Stimulated activated naive CD8-positive, alpha-beta T cell treated with anti-CD3 and anti-CD28 coated beads, Interleukin-15, amount 100 ng/mL, for 72 hours (primary cell): Measurements from ENCODE around the gene PTX4.
A peak's percentile ranks its signal among the peaks of the same experiment; 100 is the strongest.
"Not testable (repeated sequence)": the region's sequence is repeated elsewhere in the genome, so short reads cannot be mapped to it uniquely, and the experiment has no call there.

Experiments used
- ATAC-seq: fragments of 150-1000 bp; cut with Tn5 transposase; 2 replicates; pipeline ENCODE4 v1.10.0; 2021; ENCODE audit warnings: mild to moderate bottlenecking, moderate library complexity
- DNase-seq, 2 donors: peaks; one replicate each; pipeline ENCODE4 v3.0.0; 2021 to 2022
- H3K27ac Mint-ChIP-seq, 2 donors: one replicate each; pipeline ENCODE4 v1.8.0; 2022; ENCODE audit warnings: mild to moderate bottlenecking in 2 of 2, mixed read lengths in 2 of 2, moderate library complexity in 2 of 2
- H3K27me3 Mint-ChIP-seq: one replicate; pipeline ENCODE4 v1.8.0; 2022; ENCODE audit warnings: mixed read lengths
- H3K4me1 Mint-ChIP-seq: one replicate; pipeline ENCODE4 v1.8.0; 2022; ENCODE audit warnings: mild to moderate bottlenecking, mixed read lengths
- H3K4me3 Mint-ChIP-seq, 2 donors: one replicate each; pipeline ENCODE4 v1.8.0; 2022; ENCODE audit warnings: mild to moderate bottlenecking in 2 of 2, mixed read lengths in 2 of 2, moderate library complexity in 1 of 2
- H3K9me3 Mint-ChIP-seq, 2 donors: one replicate each; pipeline ENCODE4 v1.8.0; 2022; ENCODE audit warnings: mixed read lengths in 2 of 2

Gene PTX4

GRCh38 chr16:1481906-1482835, 6.6 kb downstream of the PTX4 start:
- H3K27me3 Mint-ChIP-seq = peaks cover 9% of the 10 kb centered on the region
- DNase-seq (no peak), ATAC-seq (no peak)
- no peaks in the 10 kb centered on the region for H3K4me1 Mint-ChIP-seq
- H3K9me3 Mint-ChIP-seq = no peaks in the 10 kb centered on the region
- no peak overlapping the region for H3K4me3 Mint-ChIP-seq
- H3K27ac Mint-ChIP-seq = no peak overlapping the region

GRCh38 chr16:1478937-1479336, 9.8 kb downstream of the PTX4 start:
- H3K9me3 Mint-ChIP-seq, ATAC-seq, H3K27me3 Mint-ChIP-seq, H3K27ac Mint-ChIP-seq, H3K4me3 Mint-ChIP-seq, DNase-seq: not testable (repeated sequence)
- peaks cover 13% of the 10 kb centered on the region for H3K4me1 Mint-ChIP-seq

- DNase-seq (no peak), ATAC-seq (no peak)
- no peak overlapping the region for H3K27ac Mint-ChIP-seq
- no peak overlapping the region for H3K4me3 Mint-ChIP-seq
- peaks cover 9% of the 10 kb centered on the region for H3K27me3 Mint-ChIP-seq
- peaks cover 31% of the 10 kb centered on the region for H3K4me1 Mint-ChIP-seq
- H3K9me3 Mint-ChIP-seq = no peaks in the 10 kb centered on the region
Measured at GRCh38 chr16:1477033-1477432, 11.7 kb downstream of the PTX4 start.

DNA sequence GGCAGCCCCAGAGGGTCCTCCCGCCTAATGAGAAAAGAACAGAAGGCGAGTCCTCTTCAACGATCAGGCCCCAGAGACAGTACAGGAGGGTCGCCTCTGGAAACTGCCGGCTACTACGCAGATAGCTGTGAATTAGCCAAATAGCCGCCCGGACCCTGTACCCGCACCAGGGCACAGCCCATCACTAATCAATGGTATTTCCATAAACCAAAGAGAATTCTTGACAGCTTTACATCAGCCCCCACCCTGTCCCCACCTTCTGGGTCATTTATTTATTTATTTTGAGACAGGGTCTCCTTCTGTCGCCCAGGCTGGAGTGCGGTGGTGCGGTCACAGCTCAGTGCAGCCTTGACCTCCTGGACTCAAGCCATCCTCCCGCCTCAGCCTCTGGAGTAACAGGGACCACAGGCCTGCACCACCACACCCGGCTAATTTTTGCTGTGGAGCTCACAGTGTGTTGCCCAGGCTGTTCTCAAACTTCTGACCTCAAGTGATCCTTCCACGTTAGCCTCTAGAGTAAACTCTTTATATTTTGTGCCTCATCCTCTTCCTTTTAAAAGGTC, 13.1 kb downstream of the PTX4 start:
- peak overlapping the region; percentile 93 for H3K27ac Mint-ChIP-seq
- no peak for DNase-seq

DNA sequence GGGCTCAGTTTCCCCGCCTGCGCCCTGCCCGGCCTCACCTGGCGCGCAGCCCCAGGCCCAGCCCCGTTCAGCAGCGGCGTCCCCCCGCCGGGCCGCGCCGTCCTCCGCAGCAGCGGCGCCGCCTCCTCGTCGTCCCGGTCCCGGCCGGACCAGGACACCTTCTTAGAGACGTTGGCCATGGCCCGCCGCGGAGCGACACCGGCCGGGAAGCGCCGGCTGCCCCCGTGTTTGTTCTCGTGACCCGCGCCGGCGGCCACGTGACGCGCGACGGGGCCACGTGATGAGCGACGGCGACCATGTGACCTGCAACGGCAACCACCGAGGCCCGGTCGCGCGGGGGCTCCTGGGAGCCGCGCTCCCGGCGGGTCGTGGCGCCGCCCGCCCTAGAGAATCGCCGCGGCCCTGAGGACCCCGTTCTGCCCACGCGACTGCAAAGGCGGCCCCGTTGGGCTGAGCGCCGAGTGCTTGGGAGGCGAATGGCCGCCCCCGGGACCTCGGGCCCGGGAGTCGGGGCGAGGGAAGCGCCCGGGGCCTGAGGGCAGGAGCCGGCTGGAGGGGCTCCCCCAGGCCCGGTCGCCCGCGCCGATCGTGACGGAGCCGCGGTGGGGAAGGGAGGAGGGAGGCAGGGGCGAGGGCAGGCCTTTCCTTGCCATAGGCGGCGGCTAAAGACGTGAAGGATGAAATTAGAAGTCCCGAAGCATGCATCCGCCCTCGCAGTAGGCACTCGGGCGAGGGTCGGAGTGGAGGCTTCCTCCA, 13.8 kb downstream of the PTX4 start, which contains the start of gene CLCN7:
Gene CLCN7, minus strand, starts transcription at position 233 of the 756 bp plus-strand sequence. Its CDS starts 54 bp downstream, at position 179.
- Mint-ChIP-seq H3K27me3 (no peaks in the 10 kb centered on the region), H3K9me3 (no peaks in the 10 kb centered on the region), H3K4me1 (peaks cover 51% of the 10 kb centered on the region), H3K4me3 (peak within 1 kb of the TSS; percentile 88 to 89), H3K27ac (peak within 1 kb of the TSS; percentile 93)
- DNase-seq = peak; percentile 85 to 89
- ATAC-seq = peak; percentile 95

More for the DNA sequence above, 13.1 kb downstream of the PTX4 start:
- Mint-ChIP-seq H3K9me3 (no peaks in the 10 kb centered on the region), H3K4me3 (peak overlapping the region; percentile 88 to 89), H3K4me1 (peaks cover 45% of the 10 kb centered on the region), H3K27me3 (no peaks in the 10 kb centered on the region)
- ATAC-seq = no peak

GRCh38 chr16:1474082-1474795, 14.5 kb downstream of the PTX4 start:
- no peaks in the 10 kb centered on the region for H3K9me3 Mint-ChIP-seq
- H3K27ac Mint-ChIP-seq = peak overlapping the region in 1 of 2 donors; percentile 25
- peak overlapping the region; percentile 74 to 79 for H3K4me3 Mint-ChIP-seq
- H3K4me1 Mint-ChIP-seq = peaks cover 57% of the 10 kb centered on the region
- ATAC-seq (peak; percentile 23), DNase-seq (no peak)
- H3K27me3 Mint-ChIP-seq = no peaks in the 10 kb centered on the region

GRCh38 chr16:1472974-1473373, 15.8 kb downstream of the PTX4 start:
- Mint-ChIP-seq H3K27me3 (no peaks in the 10 kb centered on the region), H3K4me3 (peak overlapping the region; percentile 24 to 33), H3K27ac (no peak overlapping the region), H3K4me1 (peaks cover 57% of the 10 kb centered on the region), H3K9me3 (no peaks in the 10 kb centered on the region)
- DNase-seq = no peak
- no peak for ATAC-seq

- H3K4me3 Mint-ChIP-seq = peak overlapping the region in 1 of 2 donors; percentile 26
- ATAC-seq = no peak
- H3K9me3 Mint-ChIP-seq = no peaks in the 10 kb centered on the region
- peaks cover 69% of the 10 kb centered on the region for H3K4me1 Mint-ChIP-seq
- no peak for DNase-seq
- no peaks in the 10 kb centered on the region for H3K27me3 Mint-ChIP-seq
- H3K27ac Mint-ChIP-seq = no peak overlapping the region
Measured at GRCh38 chr16:1471569-1472194, 17.1 kb downstream of the PTX4 start.

- Mint-ChIP-seq H3K4me1 (peaks cover 64% of the 10 kb centered on the region), H3K4me3 (no peak overlapping the region), H3K9me3 (no peaks in the 10 kb centered on the region), H3K27me3 (no peaks in the 10 kb centered on the region), H3K27ac (peak overlapping the region in 1 of 2 donors; percentile 86)
- no peak for DNase-seq
- no peak for ATAC-seq
Measured at GRCh38 chr16:1470481-1471251, 18.1 kb downstream of the PTX4 start.

DNA sequence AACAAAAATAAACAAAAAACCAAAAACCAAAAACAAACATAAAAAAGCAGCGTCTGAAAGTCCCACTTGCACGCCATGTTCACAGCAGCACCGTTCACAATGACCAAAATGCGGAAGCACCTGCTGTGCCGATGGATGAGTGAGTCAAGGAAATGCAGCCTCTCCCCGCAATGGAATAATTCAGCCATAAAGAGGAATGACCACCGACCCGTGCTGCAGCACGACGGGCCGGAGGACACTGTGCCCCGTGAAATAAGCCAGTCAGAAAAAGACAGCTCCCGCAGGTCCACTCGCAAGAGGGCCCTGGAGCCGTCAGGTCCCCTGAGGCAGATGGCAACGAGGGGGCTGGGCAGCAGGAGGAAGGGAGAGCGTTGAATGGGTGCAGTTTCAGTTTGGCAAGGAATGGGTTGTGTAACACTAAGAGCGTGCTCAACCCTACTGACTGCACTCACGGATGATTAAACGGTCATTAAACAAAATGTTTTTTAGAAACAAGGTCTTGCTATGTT, 19.0 kb downstream of the PTX4 start:
- DNase-seq (no peak), ATAC-seq (no peak)
- Mint-ChIP-seq H3K9me3 (no peaks in the 10 kb centered on the region), H3K4me3 (peak overlapping the region in 1 of 2 donors; percentile 63), H3K27me3 (no peaks in the 10 kb centered on the region), H3K27ac (peak overlapping the region; percentile 46 to 54), H3K4me1 (peaks cover 64% of the 10 kb centered on the region)

DNA sequence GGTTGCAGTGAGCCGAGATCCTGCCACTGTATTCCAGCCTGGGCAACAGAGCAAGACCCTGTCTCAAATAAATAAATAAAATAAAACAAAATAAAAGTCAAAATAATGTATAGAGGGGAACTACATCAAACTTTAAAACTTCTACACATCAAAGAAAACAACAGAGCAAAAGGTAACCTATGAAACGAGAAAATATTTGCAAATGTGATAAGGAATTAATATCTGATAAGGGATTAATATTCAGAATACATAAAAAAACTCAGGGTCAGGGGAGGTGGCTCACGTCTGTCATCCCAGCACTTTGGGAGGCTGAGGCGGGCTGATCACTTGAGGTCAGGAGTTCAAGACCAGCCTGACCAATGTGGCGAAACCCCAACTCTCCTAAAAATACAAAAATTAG, 19.6 kb downstream of the PTX4 start:
- H3K27me3 Mint-ChIP-seq, ATAC-seq, H3K4me3 Mint-ChIP-seq, H3K27ac Mint-ChIP-seq, H3K9me3 Mint-ChIP-seq, DNase-seq: not testable (repeated sequence)
- H3K4me1 Mint-ChIP-seq = peaks cover 63% of the 10 kb centered on the region

DNA sequence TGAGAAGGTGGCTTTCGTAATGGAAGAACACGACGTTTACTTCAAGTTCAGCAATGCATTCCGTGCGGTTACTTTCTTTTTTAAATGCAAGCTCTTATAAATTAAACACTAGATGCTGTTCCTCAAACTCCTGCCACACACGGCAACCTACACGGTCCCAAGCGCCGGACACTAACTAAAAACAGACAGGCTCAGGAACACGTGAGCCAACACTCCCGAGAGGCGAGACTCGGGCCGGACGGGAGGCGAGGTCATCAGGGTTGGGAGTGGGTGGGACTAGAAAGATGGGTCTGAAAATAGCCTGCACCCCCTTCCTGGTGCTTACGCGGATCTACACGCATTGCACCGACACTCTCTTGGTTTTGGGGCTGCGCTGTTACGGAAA, 20.3 kb downstream of the PTX4 start:
- DNase-seq (no peak), ATAC-seq (no peak)
- Mint-ChIP-seq H3K9me3 (no peaks in the 10 kb centered on the region), H3K4me1 (peaks cover 57% of the 10 kb centered on the region), H3K4me3 (no peak overlapping the region), H3K27me3 (no peaks in the 10 kb centered on the region), H3K27ac (no peak overlapping the region)

- no peaks in the 10 kb centered on the region for H3K27me3 Mint-ChIP-seq
- DNase-seq = no peak
- H3K4me3 Mint-ChIP-seq = no peak overlapping the region
- H3K27ac Mint-ChIP-seq = peak overlapping the region in 1 of 2 donors; percentile 94
- peaks cover 44% of the 10 kb centered on the region for H3K4me1 Mint-ChIP-seq
- no peak for ATAC-seq
- H3K9me3 Mint-ChIP-seq = no peaks in the 10 kb centered on the region
Measured at GRCh38 chr16:1466968-1467521, 21.7 kb downstream of the PTX4 start.

DNA sequence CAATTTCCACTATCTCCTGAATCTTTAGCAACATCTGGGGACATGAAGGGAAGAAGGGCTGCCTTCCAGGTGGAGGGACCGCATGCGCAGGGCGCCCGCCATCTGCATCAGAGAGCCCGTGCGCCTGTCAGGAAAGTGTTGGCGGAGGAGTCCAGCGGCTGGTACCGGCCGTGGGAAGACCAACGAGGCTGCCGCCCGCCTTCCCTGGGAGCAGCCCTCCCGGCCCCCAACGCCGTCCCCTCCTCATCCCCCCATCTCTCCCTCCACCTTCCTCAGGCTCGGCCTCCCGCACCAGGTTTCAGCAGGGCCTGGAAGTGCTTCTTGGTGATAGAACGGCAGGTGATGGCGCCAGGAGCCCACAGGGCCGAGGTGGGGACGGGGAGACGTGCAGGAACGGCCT, 22.7 kb downstream of the PTX4 start:
- peak overlapping the region in 1 of 2 donors; percentile 42 for H3K27ac Mint-ChIP-seq
- H3K4me1 Mint-ChIP-seq = peaks cover 34% of the 10 kb centered on the region
- no peaks in the 10 kb centered on the region for H3K27me3 Mint-ChIP-seq
- no peak overlapping the region for H3K4me3 Mint-ChIP-seq
- no peak for ATAC-seq
- no peaks in the 10 kb centered on the region for H3K9me3 Mint-ChIP-seq
- no peak for DNase-seq
